Measurements from ENCODE around the gene ARHGAP23.

The ARHGAP23 gene

DNA sequence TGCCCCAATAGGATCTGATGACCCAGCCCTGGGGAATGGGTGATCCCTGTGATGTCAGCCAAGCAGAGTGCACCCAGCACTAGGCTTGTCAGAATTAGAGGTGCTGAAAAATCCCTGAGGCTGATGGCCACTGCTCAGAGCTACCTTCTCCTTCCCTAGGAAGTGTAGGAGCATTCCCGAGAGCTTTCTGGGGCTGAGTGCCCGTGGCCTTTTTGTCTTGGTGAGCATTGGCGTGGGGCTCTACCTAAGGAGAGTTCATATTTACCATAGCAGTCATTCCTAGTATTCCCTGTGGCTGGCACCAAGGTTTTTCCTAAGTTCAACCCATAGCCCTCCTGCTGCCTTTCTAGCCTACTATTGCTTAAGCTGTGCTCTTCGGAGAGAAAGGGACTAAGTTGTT is 22.6 kb upstream of the ARHGAP23 start:
- TF ChIP-seq ZBTB7A (IDR thresholded peaks at IDR 0.05; ENCODE audit: low read depth): no peak
- no peak for TF ChIP-seq CEBPB (IDR thresholded peaks at IDR 0.05)
- no peak for TF ChIP-seq RAD21 (IDR thresholded peaks at IDR 0.05; ENCODE audit: low read depth)
- TF ChIP-seq CREB1 (IDR thresholded peaks at IDR 0.05; ENCODE audit: low read depth): no peak
- TF ChIP-seq FOXM1 (IDR thresholded peaks at IDR 0.05; ENCODE audit: borderline replicate concordance, low read depth): no peak
- no peak for TF ChIP-seq EP300 (IDR thresholded peaks at IDR 0.05; ENCODE audit: borderline replicate concordance)
- no peak for TF ChIP-seq TCF12 (IDR thresholded peaks at IDR 0.05; ENCODE audit: low read depth)
- no peak for TF ChIP-seq EGR1 (IDR thresholded peaks at IDR 0.05)
- TF ChIP-seq, protein P1, sequence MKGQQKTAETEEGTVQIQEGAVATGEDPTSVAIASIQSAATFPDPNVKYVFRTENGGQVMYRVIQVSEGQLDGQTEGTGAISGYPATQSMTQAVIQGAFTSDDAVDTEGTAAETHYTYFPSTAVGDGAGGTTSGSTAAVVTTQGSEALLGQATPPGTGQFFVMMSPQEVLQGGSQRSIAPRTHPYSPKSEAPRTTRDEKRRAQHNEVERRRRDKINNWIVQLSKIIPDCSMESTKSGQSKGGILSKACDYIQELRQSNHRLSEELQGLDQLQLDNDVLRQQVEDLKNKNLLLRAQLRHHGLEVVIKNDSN (IDR thresholded peaks at IDR 0.05): no peak

DNA sequence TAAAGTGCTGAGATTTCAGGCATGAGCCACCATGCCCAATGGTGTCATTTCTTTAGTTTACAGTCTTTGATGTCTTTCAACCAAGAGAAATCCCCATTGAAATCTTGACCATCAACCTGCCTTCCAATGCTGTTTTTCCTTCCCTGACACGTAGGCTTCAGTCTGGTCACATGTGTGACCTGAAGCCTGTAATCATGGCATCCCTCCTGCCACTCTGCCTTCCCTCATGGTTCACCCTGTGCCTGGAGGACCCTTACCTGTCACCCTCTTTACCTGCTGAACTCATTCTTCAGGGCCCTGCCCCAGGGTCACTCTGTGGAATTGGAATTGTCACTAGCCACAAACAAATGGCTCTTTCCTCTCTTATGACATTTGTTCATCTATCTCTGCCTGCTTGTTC is 18.1 kb upstream of the ARHGAP23 start:
- TF ChIP-seq EGR1 (IDR thresholded peaks at IDR 0.05): no peak

DNA sequence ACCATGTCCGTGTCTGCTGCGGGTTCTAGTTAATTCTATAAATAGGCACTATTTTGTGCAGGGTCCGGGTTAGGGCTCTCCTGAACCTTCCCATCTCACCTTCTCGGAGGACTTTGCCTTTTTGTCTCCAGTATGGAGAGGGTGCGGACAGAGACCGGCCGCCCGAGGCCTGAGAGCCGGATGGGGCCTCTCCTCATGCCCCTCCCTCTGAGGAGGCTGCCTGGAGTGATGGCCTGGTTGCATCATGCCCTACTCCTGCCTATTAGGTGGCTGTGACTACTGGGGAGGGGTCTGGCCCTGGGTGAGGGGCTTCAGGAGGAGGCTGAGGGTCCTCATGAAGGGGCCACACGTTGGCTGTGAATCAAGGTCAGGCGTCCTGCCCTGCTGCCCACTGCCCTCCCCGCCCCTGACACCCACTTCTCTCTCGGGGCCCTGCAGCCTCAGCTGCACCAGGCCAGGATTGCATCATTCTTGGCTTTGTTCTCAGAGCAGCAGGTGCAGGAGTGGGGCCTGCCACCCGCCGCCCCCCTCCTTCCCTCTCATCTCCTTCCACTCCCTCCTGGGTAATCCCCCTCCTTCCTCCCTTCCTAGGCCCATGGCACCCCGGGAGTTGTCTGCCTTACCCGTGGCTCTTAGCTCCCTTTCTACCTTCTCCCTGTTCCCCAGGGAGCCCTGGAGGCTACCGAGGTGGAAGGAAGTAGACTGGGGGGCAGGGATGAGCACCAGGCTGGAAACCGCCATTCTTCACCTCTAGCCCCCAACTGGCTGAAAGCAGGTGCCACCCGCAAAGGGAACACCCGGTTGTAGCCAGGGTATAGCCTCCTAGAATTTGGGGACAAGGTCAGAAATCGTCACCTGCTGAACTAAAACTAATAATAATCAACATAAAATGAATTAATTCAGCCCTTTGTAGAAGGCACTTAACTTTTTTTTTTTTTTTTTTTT is 12.7 kb upstream of the ARHGAP23 start:
- peak; percentile 95 for TF ChIP-seq ZBTB7A (IDR thresholded peaks at IDR 0.05; ENCODE audit: low read depth)
- TF ChIP-seq EP300 (IDR thresholded peaks at IDR 0.05; ENCODE audit: borderline replicate concordance): 0 out of 2 replicates have a peak, but pooled peaks have one; percentile 18
- no peak for TF ChIP-seq CREB1 (IDR thresholded peaks at IDR 0.05; ENCODE audit: low read depth)
- TF ChIP-seq EGR1 (IDR thresholded peaks at IDR 0.05): no peak
- TF ChIP-seq CEBPB (IDR thresholded peaks at IDR 0.05): peak; percentile 95
- TF ChIP-seq, protein P1 (IDR thresholded peaks at IDR 0.05): no peak
- TF ChIP-seq TCF12 (IDR thresholded peaks at IDR 0.05; ENCODE audit: low read depth): peak; percentile 84
- peak; percentile 49; the same call in 1 of the 2 replicates for TF ChIP-seq TAF1 (IDR thresholded peaks at IDR 0.05; ENCODE audit: low read depth)
- no peak for TF ChIP-seq RAD21 (IDR thresholded peaks at IDR 0.05; ENCODE audit: low read depth)
- TF ChIP-seq, protein P2, sequence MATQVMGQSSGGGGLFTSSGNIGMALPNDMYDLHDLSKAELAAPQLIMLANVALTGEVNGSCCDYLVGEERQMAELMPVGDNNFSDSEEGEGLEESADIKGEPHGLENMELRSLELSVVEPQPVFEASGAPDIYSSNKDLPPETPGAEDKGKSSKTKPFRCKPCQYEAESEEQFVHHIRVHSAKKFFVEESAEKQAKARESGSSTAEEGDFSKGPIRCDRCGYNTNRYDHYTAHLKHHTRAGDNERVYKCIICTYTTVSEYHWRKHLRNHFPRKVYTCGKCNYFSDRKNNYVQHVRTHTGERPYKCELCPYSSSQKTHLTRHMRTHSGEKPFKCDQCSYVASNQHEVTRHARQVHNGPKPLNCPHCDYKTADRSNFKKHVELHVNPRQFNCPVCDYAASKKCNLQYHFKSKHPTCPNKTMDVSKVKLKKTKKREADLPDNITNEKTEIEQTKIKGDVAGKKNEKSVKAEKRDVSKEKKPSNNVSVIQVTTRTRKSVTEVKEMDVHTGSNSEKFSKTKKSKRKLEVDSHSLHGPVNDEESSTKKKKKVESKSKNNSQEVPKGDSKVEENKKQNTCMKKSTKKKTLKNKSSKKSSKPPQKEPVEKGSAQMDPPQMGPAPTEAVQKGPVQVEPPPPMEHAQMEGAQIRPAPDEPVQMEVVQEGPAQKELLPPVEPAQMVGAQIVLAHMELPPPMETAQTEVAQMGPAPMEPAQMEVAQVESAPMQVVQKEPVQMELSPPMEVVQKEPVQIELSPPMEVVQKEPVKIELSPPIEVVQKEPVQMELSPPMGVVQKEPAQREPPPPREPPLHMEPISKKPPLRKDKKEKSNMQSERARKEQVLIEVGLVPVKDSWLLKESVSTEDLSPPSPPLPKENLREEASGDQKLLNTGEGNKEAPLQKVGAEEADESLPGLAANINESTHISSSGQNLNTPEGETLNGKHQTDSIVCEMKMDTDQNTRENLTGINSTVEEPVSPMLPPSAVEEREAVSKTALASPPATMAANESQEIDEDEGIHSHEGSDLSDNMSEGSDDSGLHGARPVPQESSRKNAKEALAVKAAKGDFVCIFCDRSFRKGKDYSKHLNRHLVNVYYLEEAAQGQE (IDR thresholded peaks at IDR 0.05; ENCODE audit: low read depth): no peak
- no peak for TF ChIP-seq TEAD4 (IDR thresholded peaks at IDR 0.05)
- no peak for TF ChIP-seq YY1 (IDR thresholded peaks at IDR 0.05; ENCODE audit: low read depth)
- TF ChIP-seq NFIC (IDR thresholded peaks at IDR 0.05): peak; percentile 75
- TF ChIP-seq, protein P3, sequence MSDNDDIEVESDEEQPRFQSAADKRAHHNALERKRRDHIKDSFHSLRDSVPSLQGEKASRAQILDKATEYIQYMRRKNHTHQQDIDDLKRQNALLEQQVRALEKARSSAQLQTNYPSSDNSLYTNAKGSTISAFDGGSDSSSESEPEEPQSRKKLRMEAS (IDR thresholded peaks at IDR 0.05): peak; percentile 70; the same call in 1 of the 2 replicates
- no peak for TF ChIP-seq FOXM1 (IDR thresholded peaks at IDR 0.05; ENCODE audit: borderline replicate concordance, low read depth)

DNA sequence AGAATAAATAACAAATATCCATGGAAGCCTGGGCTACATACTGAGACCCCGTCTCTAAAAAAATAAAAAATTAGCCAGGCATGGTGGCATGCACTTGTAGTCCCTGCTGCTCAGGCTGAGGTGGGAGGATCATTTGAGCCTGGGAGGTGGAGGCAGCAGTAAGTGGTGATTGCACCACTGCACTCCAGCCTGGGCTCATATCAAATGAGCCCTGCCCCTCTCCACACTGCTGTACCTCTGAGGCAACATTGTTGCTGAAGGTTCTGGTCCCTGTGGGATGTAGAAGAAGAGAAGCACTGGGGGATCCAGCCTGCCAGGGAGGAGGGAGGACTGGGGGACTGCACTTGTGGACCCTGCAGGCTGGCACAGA is 11.4 kb upstream of the ARHGAP23 start:
- TF ChIP-seq CEBPB (IDR thresholded peaks at IDR 0.05): 0 out of 2 replicates have a peak, but pooled peaks have one; percentile 25
- no peak for TF ChIP-seq CREB1 (IDR thresholded peaks at IDR 0.05; ENCODE audit: low read depth)
- TF ChIP-seq ZBTB7A (IDR thresholded peaks at IDR 0.05; ENCODE audit: low read depth): no peak

DNA sequence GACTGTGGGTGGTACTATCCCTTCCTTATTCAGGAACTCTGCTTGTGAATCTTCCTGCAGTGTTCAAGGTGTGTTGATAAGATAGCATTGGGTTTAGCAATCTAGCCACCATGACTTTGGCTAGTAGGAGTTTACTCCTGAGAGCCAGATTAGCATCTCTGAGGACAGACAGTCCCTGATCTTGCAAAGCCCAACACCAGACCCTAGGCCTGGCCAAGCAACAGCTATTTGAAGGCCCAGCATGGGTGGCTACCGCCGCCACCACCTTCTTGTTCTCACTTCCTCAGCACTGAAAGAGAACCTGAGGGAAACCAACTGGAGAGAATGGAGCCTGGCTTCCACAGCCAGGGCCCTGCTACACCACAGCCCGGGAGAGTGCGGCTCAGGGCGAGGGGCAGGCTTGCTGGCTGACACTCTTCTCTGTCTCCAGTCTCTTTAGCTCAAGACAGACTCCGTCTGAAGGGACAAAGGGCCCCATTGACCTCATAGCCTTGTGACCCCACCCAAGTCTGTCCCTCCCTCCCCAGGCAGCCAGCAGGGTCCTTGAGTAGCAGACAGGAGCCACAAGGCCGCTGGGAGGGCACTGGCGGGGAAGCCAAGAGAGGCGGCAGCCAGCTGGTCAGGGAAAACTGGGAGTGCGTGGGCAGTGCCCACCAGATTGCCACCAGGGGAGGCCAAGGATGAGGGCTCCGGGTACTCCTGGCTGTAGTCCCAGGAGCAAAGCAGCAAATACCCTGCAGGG is 10.9 kb upstream of the ARHGAP23 start:
- TF ChIP-seq NFIC (IDR thresholded peaks at IDR 0.05): no peak
- TF ChIP-seq, protein P2 (IDR thresholded peaks at IDR 0.05; ENCODE audit: low read depth): no peak
- no peak for TF ChIP-seq EP300 (IDR thresholded peaks at IDR 0.05; ENCODE audit: borderline replicate concordance)
- no peak for TF ChIP-seq TCF12 (IDR thresholded peaks at IDR 0.05; ENCODE audit: low read depth)

DNA sequence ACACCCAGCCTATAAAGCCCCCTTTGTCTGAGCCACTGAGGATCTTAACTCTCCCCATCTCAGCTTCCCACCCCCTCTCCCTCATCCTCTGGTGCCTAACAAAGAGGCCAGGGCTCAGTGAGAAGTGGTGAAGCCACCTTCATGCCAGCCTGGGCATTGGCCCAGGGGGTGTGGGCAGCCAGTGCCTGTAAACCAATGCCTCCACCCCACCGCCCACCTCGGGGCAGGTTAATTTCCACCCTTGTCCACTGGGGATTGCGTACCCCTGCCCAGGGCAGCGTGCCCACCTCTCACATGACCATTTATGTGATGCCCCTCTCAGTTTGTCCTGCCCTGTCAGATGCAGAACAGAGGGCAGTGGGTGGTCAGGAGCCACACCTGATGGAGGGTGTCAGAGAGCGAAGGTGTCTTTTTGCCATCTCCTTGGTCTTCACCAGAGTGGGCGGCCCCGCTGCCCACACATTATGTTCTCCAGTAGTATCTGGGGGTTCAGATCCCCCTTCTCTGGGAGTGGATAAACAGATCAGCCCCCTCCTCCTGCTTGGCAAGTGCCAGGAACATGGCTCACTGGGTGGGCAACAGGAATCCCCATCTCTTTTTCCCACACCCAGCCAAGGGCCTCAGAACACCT is 10.1 kb upstream of the ARHGAP23 start:
- TF ChIP-seq ZBTB7A (IDR thresholded peaks at IDR 0.05; ENCODE audit: low read depth) (peak; percentile 53), YY1 (IDR thresholded peaks at IDR 0.05; ENCODE audit: low read depth) (no peak)
